ENCODE measurements around the gene SLC27A3. TPM values are rescaled to one million over a fixed set of nuclear protein-coding genes. Genes with fewer than 3 reads are reported as not detected.

SLC27A3 gene
- polyA plus RNA-seq, 1 donor from 2014 or later = 30.6 TPM

DNA sequence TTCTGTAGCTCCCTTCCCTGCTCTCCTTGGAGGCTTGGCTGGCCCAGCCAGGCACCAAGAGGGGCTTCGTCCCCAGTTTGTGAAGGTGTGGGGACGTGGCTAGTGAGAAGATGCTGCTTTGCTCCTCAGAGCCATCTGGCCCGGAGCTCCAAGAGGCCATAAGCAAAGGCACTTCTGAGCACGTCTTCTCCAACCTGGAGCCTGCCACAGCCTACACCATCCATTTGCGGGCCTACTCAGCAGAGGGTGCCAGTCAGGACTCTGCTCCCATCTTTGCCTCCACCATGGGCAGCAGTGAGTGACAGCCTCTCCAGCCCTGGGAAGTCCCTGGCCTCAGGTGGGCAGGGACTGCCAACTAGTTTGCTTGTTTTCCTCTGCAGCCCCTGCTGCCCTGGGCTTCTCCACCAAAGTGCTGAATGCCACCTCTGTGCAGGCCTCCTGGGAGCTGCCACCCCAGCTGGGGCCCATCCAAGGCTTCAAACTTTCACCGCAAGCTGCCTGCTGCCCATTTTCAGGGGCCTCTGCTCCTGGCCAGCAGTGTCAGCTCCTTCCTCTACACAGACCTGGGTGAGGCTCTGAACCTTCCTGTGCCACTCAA is 25.9 kb downstream of the SLC27A3 start:
- H3K4me2 ChIP-seq (ENCODE audit: low read length) = no peak overlapping the region
- no peak overlapping the region for H3K4me3 ChIP-seq (ENCODE audit: low read length)
- no peak overlapping the region for H3K9ac ChIP-seq (ENCODE audit: low read length)
- TF ChIP-seq TAF1 (IDR thresholded peaks at IDR 0.05; ENCODE audit: low read depth) (no peak), POLR2AphosphoS5 (IDR thresholded peaks at IDR 0.05) (no peak), SMC3 (conservative IDR thresholded peaks at IDR 0.05; ENCODE audit: poor library complexity) (no peak), EZH2 (IDR thresholded peaks at IDR 0.05; ENCODE audit: borderline replicate concordance, insufficient read depth, low read length, poor library complexity, severe bottlenecking) (no peak), MXI1 (conservative IDR thresholded peaks at IDR 0.05; ENCODE audit: poor library complexity, severe bottlenecking) (no peak), EP300 (conservative IDR thresholded peaks at IDR 0.05; ENCODE audit: poor library complexity, severe bottlenecking) (no peak), RAD21 (conservative IDR thresholded peaks at IDR 0.05) (no peak)
- TF ChIP-seq, protein P1, sequence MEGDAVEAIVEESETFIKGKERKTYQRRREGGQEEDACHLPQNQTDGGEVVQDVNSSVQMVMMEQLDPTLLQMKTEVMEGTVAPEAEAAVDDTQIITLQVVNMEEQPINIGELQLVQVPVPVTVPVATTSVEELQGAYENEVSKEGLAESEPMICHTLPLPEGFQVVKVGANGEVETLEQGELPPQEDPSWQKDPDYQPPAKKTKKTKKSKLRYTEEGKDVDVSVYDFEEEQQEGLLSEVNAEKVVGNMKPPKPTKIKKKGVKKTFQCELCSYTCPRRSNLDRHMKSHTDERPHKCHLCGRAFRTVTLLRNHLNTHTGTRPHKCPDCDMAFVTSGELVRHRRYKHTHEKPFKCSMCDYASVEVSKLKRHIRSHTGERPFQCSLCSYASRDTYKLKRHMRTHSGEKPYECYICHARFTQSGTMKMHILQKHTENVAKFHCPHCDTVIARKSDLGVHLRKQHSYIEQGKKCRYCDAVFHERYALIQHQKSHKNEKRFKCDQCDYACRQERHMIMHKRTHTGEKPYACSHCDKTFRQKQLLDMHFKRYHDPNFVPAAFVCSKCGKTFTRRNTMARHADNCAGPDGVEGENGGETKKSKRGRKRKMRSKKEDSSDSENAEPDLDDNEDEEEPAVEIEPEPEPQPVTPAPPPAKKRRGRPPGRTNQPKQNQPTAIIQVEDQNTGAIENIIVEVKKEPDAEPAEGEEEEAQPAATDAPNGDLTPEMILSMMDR (IDR thresholded peaks at IDR 0.05; ENCODE audit: poor library complexity, severe bottlenecking) = no peak
- TF ChIP-seq, protein P2, sequence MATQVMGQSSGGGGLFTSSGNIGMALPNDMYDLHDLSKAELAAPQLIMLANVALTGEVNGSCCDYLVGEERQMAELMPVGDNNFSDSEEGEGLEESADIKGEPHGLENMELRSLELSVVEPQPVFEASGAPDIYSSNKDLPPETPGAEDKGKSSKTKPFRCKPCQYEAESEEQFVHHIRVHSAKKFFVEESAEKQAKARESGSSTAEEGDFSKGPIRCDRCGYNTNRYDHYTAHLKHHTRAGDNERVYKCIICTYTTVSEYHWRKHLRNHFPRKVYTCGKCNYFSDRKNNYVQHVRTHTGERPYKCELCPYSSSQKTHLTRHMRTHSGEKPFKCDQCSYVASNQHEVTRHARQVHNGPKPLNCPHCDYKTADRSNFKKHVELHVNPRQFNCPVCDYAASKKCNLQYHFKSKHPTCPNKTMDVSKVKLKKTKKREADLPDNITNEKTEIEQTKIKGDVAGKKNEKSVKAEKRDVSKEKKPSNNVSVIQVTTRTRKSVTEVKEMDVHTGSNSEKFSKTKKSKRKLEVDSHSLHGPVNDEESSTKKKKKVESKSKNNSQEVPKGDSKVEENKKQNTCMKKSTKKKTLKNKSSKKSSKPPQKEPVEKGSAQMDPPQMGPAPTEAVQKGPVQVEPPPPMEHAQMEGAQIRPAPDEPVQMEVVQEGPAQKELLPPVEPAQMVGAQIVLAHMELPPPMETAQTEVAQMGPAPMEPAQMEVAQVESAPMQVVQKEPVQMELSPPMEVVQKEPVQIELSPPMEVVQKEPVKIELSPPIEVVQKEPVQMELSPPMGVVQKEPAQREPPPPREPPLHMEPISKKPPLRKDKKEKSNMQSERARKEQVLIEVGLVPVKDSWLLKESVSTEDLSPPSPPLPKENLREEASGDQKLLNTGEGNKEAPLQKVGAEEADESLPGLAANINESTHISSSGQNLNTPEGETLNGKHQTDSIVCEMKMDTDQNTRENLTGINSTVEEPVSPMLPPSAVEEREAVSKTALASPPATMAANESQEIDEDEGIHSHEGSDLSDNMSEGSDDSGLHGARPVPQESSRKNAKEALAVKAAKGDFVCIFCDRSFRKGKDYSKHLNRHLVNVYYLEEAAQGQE (IDR thresholded peaks at IDR 0.05; ENCODE audit: borderline replicate concordance) = no peak
- no peaks in the 10 kb centered on the region for H3K9me3 ChIP-seq (ENCODE audit: low read length)
- no peak overlapping the region for H3K27ac ChIP-seq (ENCODE audit: low read length)
- H3K27me3 ChIP-seq (ENCODE audit: insufficient read depth, low read depth, low read length) = no peaks in the 10 kb centered on the region
- H3K79me2 ChIP-seq (replicated peaks; ENCODE audit: insufficient read depth, low read length) = no peaks in the 10 kb centered on the region
- H4K20me1 ChIP-seq (ENCODE audit: insufficient read depth) = no peaks in the 10 kb centered on the region
- no peaks in the 10 kb centered on the region for H3K36me3 ChIP-seq (ENCODE audit: insufficient read depth, low read length)
- no peak overlapping the region for H2AFZ ChIP-seq (ENCODE audit: low read depth, low read length)
- H3K9me2 ChIP-seq (ENCODE audit: insufficient read depth, low read length) = no peaks in the 10 kb centered on the region
- no peaks in the 10 kb centered on the region for H3F3A ChIP-seq (ENCODE audit: insufficient read depth, low read length, poor library complexity, severe bottlenecking)

DNA sequence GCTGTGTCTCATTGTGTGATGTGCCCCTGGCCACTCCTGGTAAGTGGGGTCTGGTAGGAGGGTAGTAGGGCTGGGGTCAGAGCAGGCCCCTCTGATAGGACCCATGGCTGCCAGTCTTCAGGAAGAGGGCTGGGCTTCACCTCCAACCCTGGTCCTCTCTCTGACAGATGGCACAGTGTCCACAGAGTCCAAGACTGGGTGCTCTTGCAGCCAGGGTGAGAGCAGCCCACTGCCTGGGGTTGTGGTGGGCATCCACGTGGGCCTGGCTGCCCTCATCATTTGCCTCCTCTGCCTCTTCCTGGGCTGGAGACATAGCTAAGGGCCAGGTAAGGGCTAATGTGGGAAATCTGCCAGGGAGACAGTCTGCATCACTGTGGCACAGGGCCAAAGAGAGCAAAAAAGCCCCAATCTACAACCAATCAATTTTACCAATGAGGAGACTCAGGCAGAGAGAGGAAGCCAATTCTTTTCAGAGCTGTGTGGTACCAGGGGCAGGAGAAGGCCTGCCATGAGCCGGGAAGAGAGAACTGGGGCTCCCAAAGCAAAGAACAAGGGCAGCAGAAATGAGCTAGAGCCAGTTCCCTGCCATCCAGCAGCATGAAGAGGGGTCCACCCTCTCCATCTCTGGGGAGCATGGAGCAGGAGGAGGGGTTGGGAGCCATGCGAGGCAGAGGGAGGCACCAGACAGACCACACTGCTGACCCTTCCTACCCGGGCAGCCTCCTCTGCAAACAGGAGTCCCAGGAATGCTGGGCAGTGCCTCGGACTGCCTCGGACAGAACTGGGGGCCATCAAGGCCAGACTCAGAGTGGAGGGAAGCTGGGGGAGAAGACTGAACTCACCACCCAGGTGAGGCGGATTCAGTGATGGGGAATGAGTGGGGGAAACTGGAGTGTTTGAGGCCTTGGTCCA is 26.8 kb downstream of the SLC27A3 start:
- Histone ChIP-seq H3K4me2 (ENCODE audit: low read length) (no peak overlapping the region), H3K4me3 (ENCODE audit: low read length) (no peak overlapping the region), H3K9me3 (ENCODE audit: low read length) (no peaks in the 10 kb centered on the region), H4K20me1 (ENCODE audit: insufficient read depth) (no peaks in the 10 kb centered on the region), H3K27me3 (ENCODE audit: insufficient read depth, low read depth, low read length) (no peaks in the 10 kb centered on the region), H3K9me2 (ENCODE audit: insufficient read depth, low read length) (no peaks in the 10 kb centered on the region), H3K36me3 (ENCODE audit: insufficient read depth, low read length) (no peaks in the 10 kb centered on the region), H3K27ac (ENCODE audit: low read length) (no peak overlapping the region), H3K79me2 (replicated peaks; ENCODE audit: insufficient read depth, low read length) (no peaks in the 10 kb centered on the region), H3K9ac (ENCODE audit: low read length) (no peak overlapping the region), H2AFZ (ENCODE audit: low read depth, low read length) (no peak overlapping the region), H3F3A (ENCODE audit: insufficient read depth, low read length, poor library complexity, severe bottlenecking) (no peaks in the 10 kb centered on the region)
- TF ChIP-seq POLR2AphosphoS5 (IDR thresholded peaks at IDR 0.05) (peak; percentile 5), EP300 (conservative IDR thresholded peaks at IDR 0.05; ENCODE audit: poor library complexity, severe bottlenecking) (no peak)

Data from neural cell (in vitro differentiated cells).